Measurements from ENCODE around the gene TOR1B.

The TOR1B gene

DNA sequence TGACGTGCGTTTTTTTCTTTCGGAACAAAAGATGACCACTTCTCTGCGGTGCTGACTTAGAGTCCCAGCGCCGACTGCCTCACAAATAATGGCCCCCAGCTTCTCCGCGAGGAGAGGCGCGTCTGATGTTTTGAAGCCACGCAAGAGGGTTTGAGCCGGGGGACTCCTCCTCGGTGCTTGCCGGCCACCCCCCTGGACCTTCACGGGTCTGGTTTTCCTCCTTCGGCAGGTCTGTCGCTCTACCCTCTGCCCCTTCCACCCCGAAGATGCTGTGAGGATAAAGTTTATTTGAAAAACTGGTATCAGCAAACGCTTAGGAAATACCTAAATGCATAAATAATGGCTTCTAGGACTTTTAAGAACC is 32.9 kb downstream of the TOR1B start:
- no peak for TF ChIP-seq CTCF (IDR thresholded peaks at IDR 0.05; ENCODE audit: insufficient read depth, low read length, poor library complexity, severe bottlenecking)
- Histone ChIP-seq H3K36me3 (ENCODE audit: control insufficient read depth, insufficient read depth, low read length) (peaks cover 3% of the 10 kb centered on the region), H3K27me3 (replicated peaks; ENCODE audit: control insufficient read depth, insufficient read depth, low read length) (no peaks in the 10 kb centered on the region), H3K4me3 (replicated peaks; ENCODE audit: low read depth, low read length) (peak overlapping the region; percentile 82)
- DNase-seq (ENCODE audit: extremely low read depth, insufficient read length), result no peak

GRCh38 chr9:129836311-129837007 is 33.5 kb downstream of the TOR1B start:
- Histone ChIP-seq H3K4me3 (replicated peaks; ENCODE audit: low read depth, low read length) (peak overlapping the region; percentile 82), H3K27me3 (replicated peaks; ENCODE audit: control insufficient read depth, insufficient read depth, low read length) (no peaks in the 10 kb centered on the region), H3K36me3 (ENCODE audit: control insufficient read depth, insufficient read depth, low read length) (peaks cover 3% of the 10 kb centered on the region)
- DNase-seq (ENCODE audit: extremely low read depth, insufficient read length), result no peak
- no peak for TF ChIP-seq CTCF (IDR thresholded peaks at IDR 0.05; ENCODE audit: insufficient read depth, low read length, poor library complexity, severe bottlenecking)

DNA sequence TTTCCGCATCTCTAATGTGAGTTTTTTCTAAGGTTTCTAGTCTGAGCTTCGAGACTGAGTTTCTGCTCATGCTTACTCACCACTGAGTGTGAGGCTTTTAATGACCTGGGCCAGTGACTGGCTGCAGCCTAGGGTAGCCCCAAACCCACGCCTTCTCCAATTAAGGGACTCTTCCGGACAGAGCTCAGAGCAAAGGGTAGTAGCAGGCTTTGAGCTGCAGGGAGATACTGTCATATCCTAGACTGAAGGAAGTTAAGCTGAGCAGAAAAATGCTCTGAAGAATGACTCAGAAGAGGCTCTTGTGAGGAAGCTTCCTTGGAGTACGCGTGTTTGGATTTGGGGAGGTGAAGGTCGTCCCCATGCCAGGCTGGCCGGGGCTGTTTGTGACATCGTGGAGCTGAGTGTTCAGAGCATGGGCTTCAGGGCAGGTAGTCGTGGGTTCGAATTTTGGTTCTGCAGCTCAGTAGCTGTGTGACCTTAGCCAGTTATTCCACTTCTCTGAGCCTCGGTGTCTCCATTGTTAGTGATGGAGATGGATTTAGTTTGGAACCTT is 35.8 kb downstream of the TOR1B start:
- no peaks in the 10 kb centered on the region; the same call in 1 of the 2 replicates for H3K36me3 ChIP-seq (ENCODE audit: control insufficient read depth, insufficient read depth, low read length)
- H3K4me3 ChIP-seq (replicated peaks; ENCODE audit: low read depth, low read length), result no peak overlapping the region
- no peak for DNase-seq (ENCODE audit: extremely low read depth, insufficient read length)
- H3K27me3 ChIP-seq (replicated peaks; ENCODE audit: control insufficient read depth, insufficient read depth, low read length), result no peaks in the 10 kb centered on the region
- no peak for TF ChIP-seq CTCF (IDR thresholded peaks at IDR 0.05; ENCODE audit: insufficient read depth, low read length, poor library complexity, severe bottlenecking)

GRCh38 chr9:129839324-129840023 is 36.5 kb downstream of the TOR1B start:
- no peak for DNase-seq (ENCODE audit: extremely low read depth, insufficient read length)
- Histone ChIP-seq H3K4me3 (replicated peaks; ENCODE audit: low read depth, low read length) (no peak overlapping the region), H3K27me3 (replicated peaks; ENCODE audit: control insufficient read depth, insufficient read depth, low read length) (no peaks in the 10 kb centered on the region), H3K36me3 (ENCODE audit: control insufficient read depth, insufficient read depth, low read length) (no peaks in the 10 kb centered on the region; the same call in 1 of the 2 replicates)
- no peak for TF ChIP-seq CTCF (IDR thresholded peaks at IDR 0.05; ENCODE audit: insufficient read depth, low read length, poor library complexity, severe bottlenecking)

DNA sequence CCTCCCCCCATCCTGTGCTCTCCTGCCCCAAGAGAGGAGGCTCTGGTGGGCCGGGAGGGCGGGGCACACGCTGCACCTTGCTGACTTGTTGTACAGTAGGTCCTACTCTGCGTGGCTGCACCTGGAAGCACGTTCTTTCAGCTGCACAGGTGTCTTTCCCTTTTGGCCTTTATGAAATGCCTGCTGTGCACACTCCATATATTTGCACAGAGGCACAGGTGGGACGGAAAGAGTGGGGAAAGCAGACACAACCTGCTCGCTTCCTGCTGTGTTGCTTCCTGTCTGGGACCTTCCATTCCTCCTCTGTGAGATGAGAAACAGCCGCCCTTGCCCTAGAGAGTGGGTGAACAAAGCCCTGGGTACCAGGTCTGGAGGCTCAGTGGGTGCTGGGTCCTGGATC is 37.0 kb downstream of the TOR1B start:
- Histone ChIP-seq H3K36me3 (ENCODE audit: control insufficient read depth, insufficient read depth, low read length) (no peaks in the 10 kb centered on the region; the same call in 1 of the 2 replicates), H3K27me3 (replicated peaks; ENCODE audit: control insufficient read depth, insufficient read depth, low read length) (no peaks in the 10 kb centered on the region), H3K4me3 (replicated peaks; ENCODE audit: low read depth, low read length) (no peak overlapping the region)
- no peak for TF ChIP-seq CTCF (IDR thresholded peaks at IDR 0.05; ENCODE audit: insufficient read depth, low read length, poor library complexity, severe bottlenecking)
- no peak for DNase-seq (ENCODE audit: extremely low read depth, insufficient read length)
